NT2/D1 (cell line): Measurements from ENCODE around the gene SORL1.

ENCODE experiments used
- DNase-seq: peaks from one replicate; pipeline ENCODE4 v3.0.0-alpha.2; 2011; ENCODE audit warnings: low read depth, low spot score
- H3K27me3 ChIP-seq: 2 replicates; pipeline ENCODE4 v1.6.0; 2011; ENCODE audit warnings: mild to moderate bottlenecking; ENCODE audit not compliant: insufficient read length, insufficient read depth
- H3K36me3 ChIP-seq: 2 replicates; pipeline ENCODE4 v1.6.1; 2011; ENCODE audit warnings: mild to moderate bottlenecking, low read length, mixed read lengths; ENCODE audit not compliant: insufficient read depth, insufficient read length
- H3K4me1 ChIP-seq: 2 replicates; pipeline ENCODE4 v1.5.1; 2011; ENCODE audit not compliant: insufficient read depth, insufficient read length
- H3K4me3 ChIP-seq: 2 replicates; pipeline ENCODE4 v1.5.1; 2011; ENCODE audit warnings: low read depth; ENCODE audit not compliant: insufficient read length
- H3K9ac ChIP-seq: 2 replicates; pipeline ENCODE4 v1.6.0; 2011; ENCODE audit warnings: low read depth; ENCODE audit not compliant: insufficient read length
- H3K9me3 ChIP-seq: 2 replicates; pipeline ENCODE4 v1.5.1; 2011; ENCODE audit warnings: mild to moderate bottlenecking, low read length; ENCODE audit not compliant: insufficient read depth
- SUZ12 ChIP-seq: IDR thresholded peaks from 2 replicates; pipeline ENCODE4 v1.6.1; 2011; ENCODE audit not compliant: insufficient read length, insufficient read depth; ENCODE audit errors: extremely low read depth
- YY1 ChIP-seq: IDR thresholded peaks from 2 replicates; pipeline ENCODE4 v1.6.1; 2011; ENCODE audit not compliant: insufficient read length, insufficient read depth
- ZNF274 ChIP-seq: IDR thresholded peaks from 2 replicates; pipeline ENCODE4 v1.6.1; 2011; ENCODE audit warnings: mild to moderate bottlenecking, low read depth, low read length

SORL1 gene

DNA sequence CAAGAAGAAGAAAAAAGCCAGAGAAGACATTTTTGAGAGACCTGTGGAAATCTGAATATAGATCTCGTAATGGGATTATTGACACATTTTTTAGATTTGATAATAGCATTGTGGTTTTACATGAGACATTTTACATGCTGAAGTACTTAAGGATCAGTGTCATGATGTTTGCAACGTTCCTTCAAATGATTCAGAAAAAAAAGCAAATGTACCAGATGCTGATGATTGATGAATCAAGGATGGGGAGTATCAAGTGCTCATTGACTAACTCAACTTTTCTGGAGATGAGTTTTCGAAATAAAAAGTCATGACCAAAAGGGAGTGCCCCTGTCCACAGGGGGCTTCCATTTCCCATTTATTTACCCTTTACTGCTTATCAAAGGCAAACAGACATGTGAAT is 207.7 kb downstream of the SORL1 start:
- Histone ChIP-seq H3K4me3 (no peak overlapping the region), H3K9ac (no peak overlapping the region), H3K9me3 (peaks cover 21% of the 10 kb centered on the region; the same call in 1 of the 2 replicates), H3K27me3 (no peaks in the 10 kb centered on the region), H3K36me3 (no peaks in the 10 kb centered on the region), H3K4me1 (no peaks in the 10 kb centered on the region)
- no peak for TF ChIP-seq SUZ12
- no peak for TF ChIP-seq ZNF274
- no peak for TF ChIP-seq YY1
- no peak for DNase-seq

- Histone ChIP-seq H3K4me3 (no peak overlapping the region), H3K9ac (no peak overlapping the region), H3K36me3 (no peaks in the 10 kb centered on the region), H3K27me3 (no peaks in the 10 kb centered on the region), H3K4me1 (no peaks in the 10 kb centered on the region), H3K9me3 (peaks cover 21% of the 10 kb centered on the region; the same call in 1 of the 2 replicates)
- no peak for TF ChIP-seq ZNF274
- no peak for DNase-seq
Observed at GRCh38 chr11:121661880-121662486, 209.9 kb downstream of the SORL1 start.

- no peak for TF ChIP-seq SUZ12
- TF ChIP-seq YY1 = no peak
- no peak overlapping the region for H3K9ac ChIP-seq
- H3K36me3 ChIP-seq = no peaks in the 10 kb centered on the region
- no peak for DNase-seq
- H3K9me3 ChIP-seq = 0 out of 2 replicates have a peak, but pooled peaks cover 1% of the 10 kb centered on the region
- H3K4me3 ChIP-seq = no peak overlapping the region
- no peaks in the 10 kb centered on the region for H3K4me1 ChIP-seq
- no peaks in the 10 kb centered on the region for H3K27me3 ChIP-seq
Observed at GRCh38 chr11:121664144-121664543, 212.0 kb downstream of the SORL1 start.

GRCh38 chr11:121665206-121665838 is 213.2 kb downstream of the SORL1 start:
- DNase-seq = no peak
- TF ChIP-seq YY1 (no peak), SUZ12 (no peak), ZNF274 (no peak)
- H3K36me3 ChIP-seq = no peaks in the 10 kb centered on the region
- H3K9me3 ChIP-seq = no peaks in the 10 kb centered on the region
- no peak overlapping the region for H3K9ac ChIP-seq
- H3K27me3 ChIP-seq = no peaks in the 10 kb centered on the region
- H3K4me3 ChIP-seq = no peak overlapping the region
- no peaks in the 10 kb centered on the region for H3K4me1 ChIP-seq

DNA sequence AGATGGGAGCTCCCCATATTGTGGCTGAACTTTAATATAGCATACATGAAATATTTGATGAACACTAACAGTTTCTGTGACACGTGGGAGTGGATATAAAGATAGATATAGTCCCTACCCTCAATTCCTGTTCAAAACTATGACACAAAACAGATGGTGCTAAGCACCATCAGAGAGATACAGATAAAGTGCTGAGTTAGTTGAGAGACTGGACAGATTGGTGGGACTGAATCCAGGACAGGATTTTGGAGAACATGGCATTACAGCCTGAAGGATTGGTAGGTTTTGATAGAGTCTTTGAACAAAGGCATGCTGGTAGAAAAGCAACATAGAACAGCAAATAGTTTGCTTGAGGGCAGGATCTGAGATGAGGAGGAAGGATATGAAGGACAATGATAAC is 215.7 kb downstream of the SORL1 start:
- Histone ChIP-seq H3K4me3 (no peak overlapping the region), H3K9ac (no peak overlapping the region), H3K36me3 (no peaks in the 10 kb centered on the region), H3K9me3 (no peaks in the 10 kb centered on the region), H3K27me3 (no peaks in the 10 kb centered on the region), H3K4me1 (peaks cover 4% of the 10 kb centered on the region)
- no peak for DNase-seq
- TF ChIP-seq YY1 (no peak), SUZ12 (no peak), ZNF274 (no peak)

- Histone ChIP-seq H3K4me3 (no peak overlapping the region), H3K27me3 (no peaks in the 10 kb centered on the region), H3K9ac (no peak overlapping the region), H3K9me3 (no peaks in the 10 kb centered on the region), H3K36me3 (no peaks in the 10 kb centered on the region), H3K4me1 (peaks cover 6% of the 10 kb centered on the region)
- no peak for TF ChIP-seq YY1
- TF ChIP-seq ZNF274 = no peak
- no peak for TF ChIP-seq SUZ12
- DNase-seq = no peak
Observed at GRCh38 chr11:121669422-121669821, 217.3 kb downstream of the SORL1 start.

- Histone ChIP-seq H3K36me3 (no peaks in the 10 kb centered on the region), H3K9ac (no peak overlapping the region), H3K4me1 (peaks cover 6% of the 10 kb centered on the region), H3K9me3 (no peaks in the 10 kb centered on the region), H3K27me3 (no peaks in the 10 kb centered on the region), H3K4me3 (no peak overlapping the region)
- TF ChIP-seq SUZ12 = no peak
- TF ChIP-seq ZNF274 = no peak
- no peak for TF ChIP-seq YY1
- DNase-seq = no peak
Observed at GRCh38 chr11:121670266-121670665, 218.2 kb downstream of the SORL1 start.
